ENCODE data around the gene CYP2C18. TPM values are rescaled to one million over a fixed set of nuclear protein-coding genes. Genes with fewer than 3 reads are reported as not detected.
"Not testable (repeated sequence)": the region's sequence is repeated elsewhere in the genome, so short reads cannot be mapped to it uniquely, and the experiment has no call there.

Gene CYP2C18
- total RNA-seq, 1 experiment from 2014 or later = 0.04 TPM

DNA sequence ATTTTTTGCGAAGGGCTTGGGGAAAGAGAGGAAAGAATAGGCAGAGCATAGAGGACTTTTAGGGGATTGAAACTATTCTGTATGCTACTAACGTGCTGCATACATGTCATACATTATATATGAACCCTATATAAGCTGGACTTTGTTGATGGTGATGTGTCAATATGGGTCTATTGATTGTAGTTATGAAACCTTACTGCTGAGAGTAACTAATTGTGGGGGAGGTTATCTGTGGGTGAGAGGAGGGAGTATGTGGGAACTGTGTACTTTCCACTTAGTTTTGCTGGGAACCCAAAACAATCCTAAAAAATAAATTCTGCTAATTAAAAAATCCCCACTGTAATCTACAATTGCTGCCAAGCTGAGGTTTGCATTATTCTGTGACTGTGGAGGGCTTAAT is 63.6 kb downstream of the CYP2C18 start:
- no peak for DNase-seq (ENCODE audit: low spot score)

DNA sequence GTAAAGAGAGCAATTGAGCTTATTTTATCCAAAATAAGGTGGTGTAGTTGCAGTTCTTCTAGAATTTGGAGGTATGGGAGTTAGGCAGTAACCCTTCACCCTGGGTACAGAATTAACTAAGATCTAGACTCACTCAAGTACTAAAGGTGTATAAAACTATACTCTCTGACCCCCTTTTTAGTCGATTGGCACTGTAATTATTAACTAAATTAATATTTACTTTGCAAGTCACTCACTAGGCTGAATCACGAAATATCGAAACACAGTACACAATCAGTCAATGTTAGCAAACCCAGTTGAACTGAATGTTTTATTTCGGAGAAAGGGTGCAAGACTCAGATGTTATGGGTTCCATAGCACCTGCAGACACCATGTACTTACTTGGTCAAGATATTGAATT is 64.3 kb downstream of the CYP2C18 start:
- no peak for DNase-seq (ENCODE audit: low spot score)

DNA sequence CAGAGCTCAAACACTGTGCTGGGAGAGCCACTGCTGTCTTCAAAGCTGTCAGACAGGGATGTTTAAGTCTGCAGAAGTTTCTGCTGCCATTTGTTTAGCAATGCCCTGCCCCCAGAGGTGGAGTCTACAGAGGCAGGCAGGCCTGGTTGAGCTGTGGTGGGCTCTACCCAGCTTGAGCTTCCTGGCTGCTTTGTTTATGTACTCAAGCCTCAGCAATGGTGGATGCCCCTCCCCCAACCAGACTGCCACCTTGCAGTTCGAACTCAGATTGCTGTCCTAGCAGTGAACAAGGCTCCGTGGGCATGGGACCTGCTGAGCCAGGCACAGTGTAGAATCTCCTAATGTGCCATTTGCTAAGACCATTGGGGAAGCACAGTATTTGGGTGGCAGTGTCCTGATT is 74.4 kb downstream of the CYP2C18 start:
- DNase-seq (ENCODE audit: low spot score) = no peak

DNA sequence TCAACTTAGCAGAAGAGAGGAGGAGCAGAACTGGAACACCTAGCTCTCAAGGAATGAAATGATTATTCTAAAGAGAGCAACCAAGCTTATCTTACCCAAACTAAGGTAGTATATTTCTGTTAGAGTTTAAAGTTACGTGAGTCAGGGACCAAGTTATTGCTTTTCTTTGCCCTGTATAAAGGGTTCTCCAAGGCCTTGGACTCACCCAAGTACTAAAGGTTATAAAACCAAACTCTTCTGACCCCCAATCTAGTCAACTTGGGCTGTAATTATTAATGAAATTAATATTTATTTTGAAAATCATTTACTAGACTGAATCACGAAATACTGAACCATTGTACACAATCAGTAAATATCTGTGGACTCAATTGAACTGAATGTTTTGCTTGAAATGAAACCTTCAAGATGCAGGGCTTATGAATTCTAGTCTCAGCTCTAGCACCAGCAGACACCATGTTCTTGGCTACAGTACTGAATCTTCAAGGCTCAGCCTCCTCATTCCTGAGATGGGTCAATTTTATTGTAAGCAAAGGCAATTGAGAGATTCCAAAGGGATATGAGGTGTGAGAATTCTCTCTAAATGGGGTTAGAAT is 77.2 kb downstream of the CYP2C18 start:
- no peak for DNase-seq (ENCODE audit: low spot score)

DNA sequence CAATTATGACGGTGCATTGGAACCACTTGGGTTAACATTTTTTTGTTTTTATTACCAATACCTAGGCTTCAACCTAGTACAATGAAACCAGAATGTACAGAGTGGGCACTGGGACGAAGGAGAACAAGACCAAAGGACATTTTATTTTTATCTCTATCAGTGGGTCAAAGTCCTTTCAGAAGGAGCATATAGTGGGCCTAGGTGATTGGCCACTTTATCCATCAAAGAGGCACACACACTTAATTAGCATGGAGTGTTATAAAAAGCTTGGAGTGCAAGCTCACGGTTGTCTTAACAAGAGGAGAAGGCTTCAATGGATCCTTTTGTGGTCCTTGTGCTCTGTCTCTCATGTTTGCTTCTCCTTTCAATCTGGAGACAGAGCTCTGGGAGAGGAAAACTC is 78.9 kb downstream of the CYP2C18 start, which contains the start of gene CYP2C19:
CYP2C19 (plus strand) TSS at position 289 of the 400 bp plus-strand sequence; CDS start at position 314, 25 bp downstream.
- no peak for DNase-seq (ENCODE audit: low spot score)

DNA sequence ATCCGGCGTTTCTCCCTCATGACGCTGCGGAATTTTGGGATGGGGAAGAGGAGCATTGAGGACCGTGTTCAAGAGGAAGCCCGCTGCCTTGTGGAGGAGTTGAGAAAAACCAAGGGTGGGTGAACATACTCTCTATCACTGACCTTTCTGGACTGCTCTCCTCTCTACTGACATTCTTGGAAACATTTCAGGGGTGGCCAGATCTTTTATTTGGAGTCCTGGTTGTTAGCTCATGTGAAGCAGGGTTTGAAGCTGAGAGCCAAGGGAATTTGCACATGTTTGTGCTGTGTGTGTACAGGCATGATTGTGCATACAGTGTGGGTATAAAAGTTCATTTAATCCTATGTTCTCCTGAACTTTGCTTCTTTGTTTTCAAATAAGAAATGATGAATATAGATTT is 91.9 kb downstream of the CYP2C18 start:
- not testable (repeated sequence) for DNase-seq (ENCODE audit: low spot score)

DNA sequence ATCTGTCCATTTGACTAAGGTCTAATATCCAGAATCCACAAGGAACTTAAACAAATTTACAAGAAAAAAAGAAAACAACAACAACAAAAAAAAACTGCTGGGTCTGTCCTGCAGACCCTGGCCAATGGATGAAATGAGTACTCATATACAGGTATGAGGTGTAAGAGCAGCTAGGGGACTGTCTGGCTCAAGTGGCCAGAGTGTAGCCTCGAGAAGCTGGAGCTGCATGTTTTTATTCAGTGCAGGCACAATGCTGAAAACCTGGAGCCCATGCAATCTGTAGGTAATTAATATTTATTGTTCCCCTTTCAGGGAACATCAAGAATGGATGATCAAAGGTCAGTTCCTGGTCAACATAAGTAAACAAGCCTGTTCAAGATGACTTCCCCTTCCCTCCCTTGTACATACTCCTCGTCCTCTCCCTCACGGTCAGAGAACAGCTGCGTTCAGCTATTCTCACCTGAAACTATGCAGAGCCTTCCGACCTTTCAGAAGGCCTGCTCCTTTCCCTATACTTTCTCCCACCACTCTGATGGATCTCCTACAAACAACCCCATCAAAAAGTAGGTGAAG is 94.4 kb downstream of the CYP2C18 start:
- DNase-seq (ENCODE audit: low spot score) = no peak

DNA sequence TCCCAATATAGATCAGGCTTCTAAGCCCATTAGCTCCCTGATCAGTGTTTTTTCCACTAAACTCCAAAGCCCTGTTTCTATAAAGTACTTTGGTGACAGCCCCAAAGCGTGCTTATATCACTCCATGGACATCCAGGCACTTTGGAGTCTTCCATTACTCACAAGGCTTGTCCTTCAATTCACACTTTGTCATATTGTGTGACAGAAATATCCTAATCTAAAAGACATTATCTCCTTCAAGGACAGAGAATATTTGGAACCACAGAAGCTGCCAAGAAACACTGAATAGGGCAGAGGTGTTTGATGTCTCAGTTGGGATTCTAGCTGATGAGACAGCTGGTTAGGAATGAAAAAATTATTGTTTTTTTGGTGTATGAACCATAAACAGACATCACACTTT is 97.3 kb downstream of the CYP2C18 start:
- DNase-seq (ENCODE audit: low spot score) = no peak

DNA sequence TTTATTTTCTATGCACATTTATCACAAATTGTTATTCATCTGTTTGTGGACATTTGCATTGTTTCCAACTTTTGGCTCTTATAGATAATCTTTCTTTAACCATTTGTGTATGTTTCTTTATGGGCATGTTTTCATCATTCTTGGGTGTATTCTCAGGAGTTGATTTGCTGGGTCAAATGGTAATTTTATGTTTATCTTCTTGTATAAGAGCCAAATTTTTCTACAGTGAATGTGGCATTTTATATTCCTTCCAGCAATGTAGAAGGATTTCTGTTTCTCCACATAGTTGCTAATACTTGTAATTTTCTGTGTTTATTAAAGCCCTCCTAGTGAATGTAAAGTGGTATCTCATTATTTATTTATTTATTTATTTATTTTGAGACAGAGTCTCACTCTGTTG is 100.7 kb downstream of the CYP2C18 start:
- no peak for DNase-seq (ENCODE audit: low spot score)

DNA sequence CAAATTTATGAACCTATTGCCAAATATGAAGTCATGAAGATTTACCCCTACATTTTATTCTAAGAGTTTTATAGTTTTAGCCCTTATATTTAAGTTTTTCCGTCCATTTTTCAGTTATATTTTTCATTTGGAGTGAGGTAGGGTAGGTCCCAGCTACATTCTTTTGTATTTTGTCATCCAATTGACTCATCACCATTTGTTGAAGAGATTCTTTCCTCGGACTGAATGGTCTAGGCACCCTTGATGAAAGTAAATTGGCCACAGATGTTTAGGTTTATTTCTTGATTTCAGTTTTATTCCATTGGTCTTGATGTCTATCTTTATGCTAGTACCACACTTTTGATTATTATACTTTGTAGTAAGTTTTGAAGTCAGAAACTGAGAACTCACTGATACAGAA is 101.7 kb downstream of the CYP2C18 start:
- DNase-seq (ENCODE audit: low spot score) = no peak

Other genes starting within 250 kb of the CYP2C18 start
- gene HELLS, start 137.9 kb upstream of the CYP2C18 start, total RNA-seq (2014; rRNA removed; shearing (Covaris generic)) = 32.2 and 94.1 TPM in 2 replicates
- gene CYP2C19, start 79.0 kb downstream of the CYP2C18 start, total RNA-seq (2014; rRNA removed; shearing (Covaris generic)) = not detected in 2 replicates